Metanephros (tissue), 1 donor: ENCODE results near the gene SMIM17. TPM values are rescaled to one million over a fixed set of nuclear protein-coding genes. Genes with fewer than 3 reads are reported as not detected.

ENCODE experiments used
- total RNA-seq: library from RNA; depleted of rRNA; stranded (reverse); fragments of >200 nt; gene quantifications from one replicate; pipeline ENCODE4 v1.2.3, GENCODE V29; 2014

The SMIM17 gene
- 0.88 TPM for total RNA-seq

DNA sequence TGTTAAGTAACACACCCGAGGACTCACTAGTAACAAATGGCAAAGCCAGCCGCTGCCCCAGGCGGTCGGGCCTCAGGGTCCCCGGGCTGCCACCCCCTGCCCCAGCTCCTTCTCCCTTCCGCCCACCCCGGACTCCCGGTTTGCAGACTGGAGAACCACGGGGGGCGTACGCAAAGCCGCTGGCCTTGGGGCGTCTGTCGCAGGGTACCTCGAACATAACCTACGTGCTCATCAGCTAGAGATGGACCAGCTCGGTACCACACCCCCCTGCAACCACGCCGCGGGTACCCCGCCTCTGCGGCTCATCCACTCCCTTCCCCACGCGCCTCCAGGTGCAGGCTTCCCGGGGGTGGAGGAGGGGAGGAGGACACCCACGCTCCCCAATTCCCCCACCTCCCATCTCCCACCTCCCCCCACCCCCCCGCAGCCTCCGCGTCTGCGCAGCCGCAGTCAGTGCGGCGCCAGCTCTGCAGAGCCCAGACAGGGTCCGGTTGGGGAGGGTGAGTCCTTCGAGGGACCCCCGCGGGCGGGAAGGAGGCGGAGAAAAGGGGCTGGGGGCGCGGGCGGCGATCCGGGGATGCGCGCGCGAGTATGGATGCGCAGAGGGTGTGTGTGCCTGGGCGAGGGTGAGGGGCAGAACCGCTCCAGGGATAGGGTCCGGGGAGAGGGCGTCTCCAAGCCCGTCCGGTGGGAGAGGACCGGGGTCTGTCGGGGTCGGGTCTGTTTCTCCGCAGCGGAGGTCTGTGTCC lies at the start of gene SMIM17:
SMIM17 (plus strand) TSS at position 449 of the 749 bp plus-strand sequence. CDS start 2,509 bp downstream, outside the sequence.

DNA sequence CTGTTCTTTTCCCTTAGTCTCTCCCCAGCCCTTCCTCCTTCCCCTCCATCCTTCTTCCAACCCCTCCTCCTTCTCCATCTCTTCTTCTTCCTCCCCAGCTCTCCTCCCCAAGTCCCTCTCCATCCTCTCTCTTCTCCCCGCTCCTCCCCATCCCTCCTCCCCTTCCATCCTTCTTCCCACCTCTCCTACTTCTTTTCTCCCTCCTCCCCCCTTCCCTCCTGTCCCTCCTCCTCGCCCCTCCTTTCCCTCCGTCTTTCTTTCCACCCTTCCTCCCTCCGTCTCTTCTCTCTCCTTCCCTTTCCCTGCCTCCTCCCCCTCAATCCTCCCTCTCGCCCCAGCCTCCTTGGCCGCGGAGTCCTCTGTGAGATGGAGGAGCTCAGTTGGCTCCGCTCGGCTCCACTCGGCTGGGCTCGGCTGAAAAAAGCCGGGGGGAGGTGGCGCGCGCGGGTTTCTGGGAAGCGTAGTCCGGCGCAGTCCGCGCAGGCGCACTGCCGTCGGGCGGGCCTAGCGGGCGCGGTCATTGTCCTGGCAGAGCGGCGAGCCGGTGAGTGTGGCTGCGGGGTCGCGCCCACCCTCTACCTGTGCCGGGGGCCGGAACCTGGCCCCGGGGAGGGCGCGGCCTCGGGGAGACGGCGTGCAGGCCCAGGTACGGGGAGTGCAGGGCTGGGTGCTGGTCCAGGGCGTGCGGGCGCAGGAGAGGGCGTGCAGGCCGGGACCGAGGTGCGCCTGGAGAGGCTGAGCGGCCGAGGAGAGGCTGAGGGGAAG lies 48.0 kb upstream of the SMIM17 start, which contains the start of gene ZNF71:
ZNF71 (plus strand) TSS at position 520 of the 765 bp plus-strand sequence. CDS start 6,257 bp downstream, outside the sequence.

DNA sequence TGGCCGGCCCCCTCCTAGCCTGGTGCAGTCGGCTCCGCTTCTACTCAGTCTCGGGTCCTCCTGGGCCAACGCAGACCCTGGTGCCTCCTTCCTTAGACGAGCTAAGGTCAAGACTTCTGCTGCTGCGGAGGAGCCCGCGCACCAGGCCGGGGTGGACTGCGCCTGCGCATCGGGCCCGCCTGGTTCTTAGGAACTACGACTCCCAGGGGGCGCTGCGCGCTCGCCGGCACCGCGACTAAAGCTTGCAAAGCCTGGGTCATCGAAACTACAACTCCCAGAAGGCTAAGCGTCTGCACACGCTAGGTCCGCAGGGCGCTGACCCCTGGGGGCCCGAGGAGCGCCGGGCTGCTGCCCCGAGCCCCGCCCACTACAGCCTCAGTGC lies 28.6 kb downstream of the SMIM17 start, which contains the start of gene ZNF835:
ZNF835 (minus strand) TSS at position 145 of the 382 bp plus-strand sequence. CDS start 6,559 bp downstream, outside the sequence.

Other genes with a start within 250 kb of the SMIM17 start
- 4.8 TPM for gene ZNF582, start 249.6 kb upstream of the SMIM17 start, total RNA-seq
- 7.2 TPM for gene ZNF583, start 238.8 kb upstream of the SMIM17 start, total RNA-seq
- gene ZNF667, start 165.8 kb upstream of the SMIM17 start, total RNA-seq = 9.1 TPM
- gene ZNF471, start 135.3 kb upstream of the SMIM17 start, total RNA-seq = 9.3 TPM
- gene ZFP28, start 104.2 kb upstream of the SMIM17 start, total RNA-seq = 7.6 TPM
- 4.9 TPM for gene ZNF470, start 75.7 kb upstream of the SMIM17 start, total RNA-seq
- 13.8 TPM for gene ZNF71, start 47.9 kb upstream of the SMIM17 start, total RNA-seq
- gene ZNF835, start 28.6 kb downstream of the SMIM17 start, total RNA-seq = 7.1 TPM
- 71.2 TPM for gene PEG3, start 197.6 kb downstream of the SMIM17 start, total RNA-seq
- 3.9 TPM for gene ZIM2, start 197.6 kb downstream of the SMIM17 start, total RNA-seq